Spleen (tissue), 11 donors: ENCODE data around the gene EPHA4. TPM values are rescaled to one million over a fixed set of nuclear protein-coding genes. Genes with fewer than 3 reads are reported as not detected.

Experiments
- DNase-seq: peaks from one replicate; pipeline ENCODE4 v3.0.0-alpha.2; 2020
- H3K27ac ChIP-seq, 8 donors: fragments of 200-600 bp; sonication (generic) in 7 of 8; 1 replicate in 4 of 8; 2 replicates in 4 of 8; pipeline versions ENCODE4 v1.5.0 to v1.8.0; 2016 to 2021; ENCODE audit warnings: inconsistent platforms in 4 of 8, mild to moderate bottlenecking in 4 of 8, moderate library complexity in 1 of 8
- H3K27me3 ChIP-seq, 7 donors: fragments of 200-600 bp; sonication (generic) in 6 of 7; replicated peaks in 1 of 7; 1 replicate in 4 of 7; 2 replicates in 3 of 7; pipeline versions ENCODE4 v1.5.0 to v1.8.0; 2016 to 2021; ENCODE audit warnings: inconsistent platforms in 3 of 7, mild to moderate bottlenecking in 1 of 7
- H3K36me3 ChIP-seq, 6 donors: fragments of 200-600 bp; sonication (generic) in 5 of 6; 1 replicate in 4 of 6; 2 replicates in 2 of 6; pipeline versions ENCODE4 v1.5.0 to v1.8.0; 2016 to 2021; ENCODE audit warnings: inconsistent platforms in 2 of 6
- H3K4me1 ChIP-seq, 6 donors: fragments of 200-600 bp; sonication (generic) in 5 of 6; 1 replicate in 3 of 6; 2 replicates in 3 of 6; pipeline versions ENCODE4 v1.5.0 to v1.8.0; 2016 to 2021; ENCODE audit warnings: inconsistent platforms in 3 of 6
- H3K4me3 ChIP-seq, 8 donors: fragments of 200-600 bp; sonication (generic) in 7 of 8; 1 replicate in 4 of 8; 2 replicates in 4 of 8; pipeline versions ENCODE4 v1.5.0 to v1.8.0; 2016 to 2021; ENCODE audit warnings: inconsistent platforms in 4 of 8, mild to moderate bottlenecking in 4 of 8, moderate library complexity in 2 of 8
- H3K9me3 ChIP-seq, 8 donors: fragments of 200-600 bp; sonication (generic) in 7 of 8; 1 replicate in 4 of 8; 2 replicates in 4 of 8; pipeline versions ENCODE4 v1.5.0 to v1.8.0; 2016 to 2021; ENCODE audit warnings: inconsistent platforms in 4 of 8
- POLR2A ChIP-seq, 3 donors: fragments of 450-650 bp; IDR thresholded peaks; one replicate each; pipeline ENCODE4 v1.5.1; 2017; ENCODE audit warnings: antibody characterized with exemption in 3 of 3, mild to moderate bottlenecking in 1 of 3
- POLR2AphosphoS5 ChIP-seq, 3 donors: sonication (generic); formaldehyde crosslinking; IDR thresholded peaks; one replicate each; pipeline ENCODE4 v1.5.1; 2017; ENCODE audit warnings: antibody characterized with exemption in 3 of 3
- WGBS, 5 donors: extraction: QIAGEN DNeasy Blood & Tissue Kit in 3 of 5; methylation state at CpG; one replicate each; pipeline versions ENCODE4 v1.1.5 to v1.1.7; 2013 to 2018; 5-methylcytosine and 5-hydroxymethylcytosine counted together
- intact Hi-C: fragments of 100-400 bp; cut with DNase I; formaldehyde crosslinking; loops from one replicate; pipeline ENCODE4 v1.15.0; 2023; ENCODE audit warnings: low total_unique reads
- polyA plus RNA-seq, 3 donors: library from polyadenylated mRNA; stranded (reverse); fragments of 200-250 nt; gene quantifications; one replicate each; pipeline ENCODE4 v1.2.1, GENCODE V29; 2013
- total RNA-seq, 7 donors: library from RNA; depleted of rRNA in 3 of 7; stranded (reverse); fragments of >200 nt in 3 of 7; fragmentation: NEBNext Ultra II Directional in 4 of 7; extraction: Animal tissue kit (Norgen Biotek cat#: 25700) in 4 of 7; gene quantifications; one replicate each; pipeline versions ENCODE4 v1.1.0 to v1.2.1, GENCODE V29; 2016 to 2021
- TF ChIP-seq, protein P1 (sequence below), 11 experiments: fragments of 200-600 bp in 7 of 11; fragments of 450-650 bp in 4 of 11; sonication (generic) in 4 of 11; IDR thresholded peaks in 8 of 11; conservative IDR thresholded peaks in 3 of 11; 1 replicate in 7 of 11; 2 replicates in 4 of 11; pipeline versions ENCODE4 v1.4.0 to v1.8.0; 2016 to 2021; ENCODE audit warnings: antibody characterized with exemption in 11 of 11, inconsistent platforms in 4 of 11, mild to moderate bottlenecking in 1 of 11
- donor health status: healthy with polysubstance abuse.
- donor health status: DM: no; HTN: no; CAD: no; lungs with moderate emphysema.
- donor health status: DM: no; HTN: no; CAD: no.
- donor health status: Bipolar disorder and iron deficiency.
- donor health status: healthy.
- donor health status: DM: no; HTN: no; CAD: no.
- donor health status: DM: yes; HTN: yes; CAD: no.

Gene EPHA4
- total and polyA plus RNA-seq, 10 donors = 0.80 to 21.0 (median 14.0) TPM

DNA sequence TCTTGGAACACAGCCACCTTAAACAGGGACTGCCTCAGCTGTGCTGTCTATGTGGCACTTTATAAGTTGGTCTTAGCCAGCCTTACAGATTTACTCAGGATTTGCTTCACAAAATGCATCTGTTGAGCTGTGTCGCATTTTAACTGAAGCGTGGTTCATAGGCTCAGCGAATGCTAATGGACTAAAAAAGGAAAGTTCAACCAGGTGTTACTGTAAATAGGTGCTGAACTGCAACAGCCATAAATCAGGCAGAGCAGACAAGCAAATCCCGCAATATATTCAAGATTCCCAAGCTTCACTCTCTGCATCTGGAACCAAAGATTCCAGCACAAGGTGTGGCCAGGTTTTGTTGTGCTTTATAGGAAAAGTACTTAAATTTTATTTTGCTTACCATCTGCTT is 130.0 kb downstream of the EPHA4 start:
- no peak for DNase-seq
- Histone ChIP-seq H3K27me3 (no peaks in the 10 kb centered on the region), H3K27ac (no peak overlapping the region), H3K36me3 (peaks cover 0 to 19% (median 2%) of the 10 kb centered on the region in 6 donors), H3K4me1 (peaks cover 0 to 8% (median 0%) of the 10 kb centered on the region in 6 donors), H3K9me3 (no peaks in the 10 kb centered on the region), H3K4me3 (no peak overlapping the region)
- intact Hi-C loops = no loop called here
- TF ChIP-seq POLR2A (IDR thresholded peaks at IDR 0.05) (no peak), POLR2AphosphoS5 (IDR thresholded peaks at IDR 0.05) (no peak)
- TF ChIP-seq, protein P1, sequence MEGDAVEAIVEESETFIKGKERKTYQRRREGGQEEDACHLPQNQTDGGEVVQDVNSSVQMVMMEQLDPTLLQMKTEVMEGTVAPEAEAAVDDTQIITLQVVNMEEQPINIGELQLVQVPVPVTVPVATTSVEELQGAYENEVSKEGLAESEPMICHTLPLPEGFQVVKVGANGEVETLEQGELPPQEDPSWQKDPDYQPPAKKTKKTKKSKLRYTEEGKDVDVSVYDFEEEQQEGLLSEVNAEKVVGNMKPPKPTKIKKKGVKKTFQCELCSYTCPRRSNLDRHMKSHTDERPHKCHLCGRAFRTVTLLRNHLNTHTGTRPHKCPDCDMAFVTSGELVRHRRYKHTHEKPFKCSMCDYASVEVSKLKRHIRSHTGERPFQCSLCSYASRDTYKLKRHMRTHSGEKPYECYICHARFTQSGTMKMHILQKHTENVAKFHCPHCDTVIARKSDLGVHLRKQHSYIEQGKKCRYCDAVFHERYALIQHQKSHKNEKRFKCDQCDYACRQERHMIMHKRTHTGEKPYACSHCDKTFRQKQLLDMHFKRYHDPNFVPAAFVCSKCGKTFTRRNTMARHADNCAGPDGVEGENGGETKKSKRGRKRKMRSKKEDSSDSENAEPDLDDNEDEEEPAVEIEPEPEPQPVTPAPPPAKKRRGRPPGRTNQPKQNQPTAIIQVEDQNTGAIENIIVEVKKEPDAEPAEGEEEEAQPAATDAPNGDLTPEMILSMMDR (IDR thresholded peaks at IDR 0.05 in 8 of 11, conservative IDR thresholded peaks at IDR 0.05 in 3 of 11) = no peak
- 94 to 99% (median 96%) methylated on average over 4 of the region's 4 CpGs for WGBS, 5 donors

DNA sequence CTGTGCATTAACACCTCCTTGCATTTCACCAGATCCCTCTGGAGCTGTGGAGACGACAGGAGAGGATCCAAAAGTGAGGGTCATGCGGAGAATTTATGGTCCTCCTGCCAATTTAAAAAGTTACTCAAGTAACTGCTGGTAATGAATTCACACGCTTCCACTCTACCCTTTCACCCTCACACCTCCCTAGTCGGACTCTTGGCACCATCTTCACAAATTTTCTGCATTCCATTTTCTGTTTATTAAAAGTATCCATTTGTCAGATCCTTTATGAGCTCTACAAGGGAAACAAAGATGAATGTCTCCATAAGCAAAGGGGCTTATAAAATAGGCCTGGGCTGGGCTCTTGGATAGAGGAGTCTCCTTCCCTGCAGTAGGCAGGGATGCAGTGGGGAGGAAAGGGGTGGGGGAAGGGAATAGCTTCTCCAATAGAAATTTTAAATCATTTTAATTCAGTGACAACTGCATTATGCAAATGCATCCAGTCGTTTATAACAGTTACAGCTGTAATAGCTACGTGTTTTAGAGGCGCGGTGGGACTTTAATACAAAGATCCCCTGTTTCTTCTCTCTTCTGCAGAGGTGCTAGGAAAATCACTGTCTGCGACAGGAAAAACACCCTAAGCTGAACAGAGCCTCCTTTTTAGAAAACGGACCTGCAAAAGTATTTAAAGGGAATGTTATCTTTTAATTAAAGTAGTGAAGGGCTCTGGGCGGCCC is 132.2 kb downstream of the EPHA4 start:
- no peak for DNase-seq
- Histone ChIP-seq H3K27me3 (no peaks in the 10 kb centered on the region), H3K4me3 (no peak overlapping the region), H3K36me3 (peaks cover 0 to 19% (median 2%) of the 10 kb centered on the region in 6 donors), H3K27ac (no peak overlapping the region), H3K9me3 (no peaks in the 10 kb centered on the region), H3K4me1 (peaks cover 0 to 8% (median 0%) of the 10 kb centered on the region in 6 donors)
- intact Hi-C loops = no loop called here
- TF ChIP-seq POLR2A (IDR thresholded peaks at IDR 0.05) (no peak), POLR2AphosphoS5 (IDR thresholded peaks at IDR 0.05) (no peak)
- TF ChIP-seq, protein P1 (IDR thresholded peaks at IDR 0.05 in 8 of 11, conservative IDR thresholded peaks at IDR 0.05 in 3 of 11) = no peak
- WGBS, 5 donors = 69 to 86% (median 76%) methylated on average over 11 of the region's 11 CpGs

DNA sequence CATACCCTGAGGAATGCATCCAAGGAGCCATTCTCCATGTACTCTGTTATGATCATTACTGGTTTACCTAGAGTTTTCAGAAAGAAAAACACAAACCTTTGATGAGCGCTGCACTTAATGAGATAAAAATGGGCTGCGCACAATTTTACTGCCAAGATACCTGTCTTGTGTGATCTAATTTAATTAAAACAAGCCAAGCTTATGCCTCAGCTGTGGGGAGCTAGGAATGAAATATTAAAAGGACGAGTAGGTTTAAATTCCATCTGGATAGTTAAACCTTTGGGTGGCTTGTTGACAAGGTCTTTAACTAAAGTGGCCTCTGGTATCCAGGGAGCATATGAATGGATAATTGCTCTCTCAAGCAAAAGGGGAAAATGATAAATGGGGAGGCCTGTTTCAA is 135.0 kb downstream of the EPHA4 start:
- no peaks in the 10 kb centered on the region for H3K27me3 ChIP-seq
- no peak for DNase-seq
- peaks cover 0 to 28% (median 2%) of the 10 kb centered on the region in 6 donors for H3K36me3 ChIP-seq
- TF ChIP-seq POLR2AphosphoS5 (IDR thresholded peaks at IDR 0.05) (no peak), POLR2A (IDR thresholded peaks at IDR 0.05) (no peak)
- TF ChIP-seq, protein P1 (IDR thresholded peaks at IDR 0.05 in 8 of 11, conservative IDR thresholded peaks at IDR 0.05 in 3 of 11) = no peak
- intact Hi-C loops = no loop called here
- no peaks in the 10 kb centered on the region for H3K9me3 ChIP-seq
- WGBS, 5 donors = 77 to 98% (median 89%) methylated on average over 3 of the region's 3 CpGs
- H3K4me1 ChIP-seq = peaks cover 0 to 8% (median 0%) of the 10 kb centered on the region in 6 donors
- H3K4me3 ChIP-seq = no peak overlapping the region
- H3K27ac ChIP-seq = no peak overlapping the region

DNA sequence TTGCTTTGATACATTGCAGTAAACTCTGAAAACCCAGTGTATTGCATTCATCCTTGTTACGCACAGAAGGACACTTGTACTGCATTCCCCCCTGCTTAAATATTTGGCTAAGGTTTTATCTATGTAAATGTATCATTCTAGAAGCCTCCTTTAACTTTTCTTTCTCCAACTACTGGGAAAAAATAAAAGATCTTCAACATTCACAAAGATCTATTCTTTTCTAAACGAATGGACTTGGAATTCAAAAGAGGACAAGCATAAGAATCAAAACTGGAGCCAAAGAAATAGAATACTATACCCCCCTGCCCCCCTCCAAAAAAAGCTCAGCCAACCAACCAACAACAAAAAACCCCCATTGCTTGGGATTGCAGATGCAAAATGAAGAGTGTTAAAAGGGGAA is 136.9 kb downstream of the EPHA4 start:
- WGBS, 5 donors = 45 to 90% (median 49%) methylated on average over 2 of the region's 2 CpGs
- Histone ChIP-seq H3K9me3 (no peaks in the 10 kb centered on the region), H3K36me3 (peaks cover 0 to 23% (median 0%) of the 10 kb centered on the region in 6 donors), H3K4me1 (peaks cover 0 to 6% (median 0%) of the 10 kb centered on the region in 6 donors), H3K4me3 (no peak overlapping the region), H3K27ac (no peak overlapping the region), H3K27me3 (no peaks in the 10 kb centered on the region)
- no peak for DNase-seq
- TF ChIP-seq, protein P1 (IDR thresholded peaks at IDR 0.05 in 8 of 11, conservative IDR thresholded peaks at IDR 0.05 in 3 of 11) = no peak
- TF ChIP-seq POLR2A (IDR thresholded peaks at IDR 0.05) (no peak), POLR2AphosphoS5 (IDR thresholded peaks at IDR 0.05) (no peak)
- intact Hi-C loops = no loop called here
